ENCODE measurements around the gene PFKP.

PFKP gene

GRCh38 chr10:3072641-3073360 is 5.5 kb downstream of the PFKP start:
- DNase-seq = no peak

- DNase-seq = no peak
These were observed 6.9 kb downstream of the PFKP start for GRCh38 chr10:3074145-3074665.

GRCh38 chr10:3074985-3075600 is 7.7 kb downstream of the PFKP start:
- DNase-seq = no peak

GRCh38 chr10:3076138-3076537 is 8.8 kb downstream of the PFKP start:
- DNase-seq = no peak

- DNase-seq = no peak
These were observed 10.2 kb downstream of the PFKP start for GRCh38 chr10:3077509-3077908.

- DNase-seq = no peak
These were observed 10.7 kb downstream of the PFKP start for GRCh38 chr10:3077940-3078630.

GRCh38 chr10:3081383-3081981 is 14.1 kb downstream of the PFKP start:
- DNase-seq = no peak

- no peak for DNase-seq
These were observed 14.9 kb downstream of the PFKP start for GRCh38 chr10:3082290-3082689.

- DNase-seq = no peak
These were observed 18.6 kb downstream of the PFKP start for GRCh38 chr10:3085785-3086567.

- no peak for DNase-seq
These were observed 23.0 kb downstream of the PFKP start for GRCh38 chr10:3090388-3090787.

- DNase-seq = peak; percentile 67
These were observed 23.8 kb downstream of the PFKP start for GRCh38 chr10:3090914-3091787.

- DNase-seq = no peak
These were observed 24.6 kb downstream of the PFKP start for GRCh38 chr10:3091921-3092320.

- DNase-seq = no peak
These were observed 26.6 kb downstream of the PFKP start for GRCh38 chr10:3093996-3094395.

- DNase-seq = no peak
These were observed 27.3 kb downstream of the PFKP start for GRCh38 chr10:3094609-3095036.

GRCh38 chr10:3095373-3096139 is 28.2 kb downstream of the PFKP start:
- DNase-seq = peak; percentile 70

GRCh38 chr10:3096149-3096548 is 28.8 kb downstream of the PFKP start:
- no peak for DNase-seq

GRCh38 chr10:3097160-3097559 is 29.8 kb downstream of the PFKP start:
- no peak for DNase-seq

GRCh38 chr10:3098689-3099088 is 31.3 kb downstream of the PFKP start:
- no peak for DNase-seq

GRCh38 chr10:3099291-3100092 is 32.1 kb downstream of the PFKP start:
- no peak for DNase-seq
